Caki2 (cell line): ENCODE measurements around the gene ROBO3. TPM values are rescaled to one million over a fixed set of nuclear protein-coding genes. Genes with fewer than 3 reads are reported as not detected.

Experiments
- DNase-seq: peaks from one replicate; pipeline ENCODE4 v3.0.0-alpha.2; 2015; ENCODE audit warnings: low read depth
- in situ Hi-C: cut with HindIII; loops from 2 replicates; pipeline ENCODE4 v1.10.0; 2016; ENCODE audit warnings: low sequenced_read_pairs, low pct_unique_long_range_greater_than_20kb, mixed read lengths
- total RNA-seq: library from RNA; depleted of rRNA; stranded (reverse); fragments of >200 nt; shearing (Covaris generic); gene quantifications from 2 replicates; pipeline ENCODE4 v1.2.3, GENCODE V29; 2014; ENCODE audit warnings: low replicate concordance

ROBO3 gene
- total RNA-seq, 1 experiment from 2014 or later: 15.2 TPM

- in situ Hi-C loops: no loop called here
- no peak for DNase-seq
Measured at GRCh38 chr11:124884869-124885479, 19.7 kb downstream of the ROBO3 start.

GRCh38 chr11:124886476-124886875 is 21.2 kb downstream of the ROBO3 start:
- no peak for DNase-seq
- in situ Hi-C loops: no loop called here

- in situ Hi-C loops: no loop called here
- no peak for DNase-seq
Measured at GRCh38 chr11:124886978-124887666, 21.9 kb downstream of the ROBO3 start.

DNA sequence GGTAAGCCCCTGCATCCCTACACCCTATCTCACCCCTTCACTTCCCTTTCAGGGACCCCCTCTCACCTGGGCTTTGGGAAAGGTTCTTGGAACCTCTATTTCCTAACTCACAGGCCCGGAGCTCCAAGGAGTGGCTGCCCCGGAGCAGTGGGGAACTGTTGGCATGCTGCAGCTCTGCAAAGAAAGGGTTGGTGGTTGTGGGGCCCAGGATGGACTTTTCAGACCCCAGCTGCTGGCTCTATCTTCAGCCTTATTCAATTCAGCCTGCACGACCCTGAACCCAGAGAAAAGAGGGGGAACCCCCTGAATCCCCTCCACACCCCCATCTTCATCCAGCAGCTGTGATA is 22.4 kb downstream of the ROBO3 start:
- DNase-seq: no peak
- in situ Hi-C loops: no loop called here

DNA sequence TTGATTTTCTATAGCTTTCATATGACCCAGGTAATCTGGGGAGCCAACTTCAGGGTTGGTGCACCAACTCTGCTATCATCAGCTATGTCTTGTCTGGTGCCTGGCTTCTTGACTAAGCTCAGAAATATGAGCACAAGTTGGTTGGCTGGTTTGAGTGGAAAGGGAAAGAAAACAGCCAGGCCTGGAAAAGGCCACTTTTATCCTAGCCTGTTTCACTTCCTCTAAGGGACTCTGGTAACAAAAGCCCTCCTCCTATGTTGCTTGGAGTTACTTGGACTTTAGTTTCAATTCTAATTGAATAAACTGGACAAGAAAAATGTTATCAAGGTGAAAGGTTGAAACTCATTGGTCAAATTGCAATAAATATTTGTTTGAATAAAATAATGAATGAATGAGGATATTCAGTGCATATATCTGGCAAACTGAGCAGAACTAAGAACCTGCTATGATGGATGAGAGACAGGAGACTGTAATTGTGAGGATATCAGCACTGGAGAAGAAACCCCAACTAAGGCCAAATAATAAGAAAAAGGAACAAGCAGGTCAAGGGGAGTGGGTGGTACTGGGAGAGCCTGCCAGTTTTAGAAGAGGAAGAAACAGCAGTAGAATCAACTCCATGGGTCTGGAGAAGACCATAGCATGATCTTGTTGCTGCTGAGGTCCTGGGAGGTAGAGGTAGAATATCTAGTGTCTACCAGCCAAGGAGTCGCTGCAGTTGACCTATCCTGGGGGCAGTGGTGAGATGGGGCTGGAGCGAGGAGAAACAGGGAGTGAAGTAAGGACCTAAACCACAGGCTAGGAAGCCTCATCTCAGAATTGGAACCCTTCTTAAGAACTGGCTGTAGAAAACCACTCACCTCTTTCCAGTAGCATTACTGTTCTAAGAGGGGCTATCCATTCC is 24.2 kb downstream of the ROBO3 start:
- no peak for DNase-seq
- in situ Hi-C loops: no loop called here

GRCh38 chr11:124890151-124890550 is 24.9 kb downstream of the ROBO3 start:
- in situ Hi-C loops: no loop called here
- no peak for DNase-seq

DNA sequence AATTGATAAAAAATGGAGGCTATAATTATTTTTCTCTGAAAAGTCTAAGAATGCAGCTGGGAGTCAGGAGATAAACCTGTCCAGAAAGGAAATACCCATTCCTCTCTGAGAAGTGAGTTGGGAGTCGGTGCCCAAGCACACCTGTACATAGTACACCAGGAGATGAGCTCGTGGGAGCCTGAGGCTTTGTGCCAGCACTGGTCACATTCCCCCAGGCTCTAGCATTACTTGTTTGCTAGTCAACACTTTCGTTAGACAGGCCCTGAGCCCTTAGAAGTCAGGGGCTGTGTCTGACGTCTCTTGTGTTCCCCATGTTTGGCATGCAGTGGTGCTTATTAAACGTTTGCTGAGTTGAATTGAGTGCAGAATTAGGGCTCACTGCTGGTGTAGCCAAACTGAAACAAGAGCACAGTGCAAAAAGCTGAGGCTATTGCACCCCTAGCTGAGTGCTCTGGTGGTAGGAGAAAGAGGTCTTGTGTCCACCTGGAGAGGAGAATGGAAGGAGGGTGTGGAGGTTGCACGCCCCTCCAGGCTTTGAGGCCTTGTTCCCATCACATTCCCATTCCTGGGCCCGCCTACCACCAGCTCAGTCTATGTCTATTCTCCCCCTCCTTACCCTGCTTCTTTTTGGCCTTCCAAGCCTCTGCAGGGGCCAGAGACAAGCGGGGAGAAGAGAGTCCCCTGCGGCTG is 25.6 kb downstream of the ROBO3 start:
- in situ Hi-C loops: no loop called here
- DNase-seq: no peak

GRCh38 chr11:124891373-124891861 is 26.2 kb downstream of the ROBO3 start:
- no peak for DNase-seq
- in situ Hi-C loops: no loop called here

DNA sequence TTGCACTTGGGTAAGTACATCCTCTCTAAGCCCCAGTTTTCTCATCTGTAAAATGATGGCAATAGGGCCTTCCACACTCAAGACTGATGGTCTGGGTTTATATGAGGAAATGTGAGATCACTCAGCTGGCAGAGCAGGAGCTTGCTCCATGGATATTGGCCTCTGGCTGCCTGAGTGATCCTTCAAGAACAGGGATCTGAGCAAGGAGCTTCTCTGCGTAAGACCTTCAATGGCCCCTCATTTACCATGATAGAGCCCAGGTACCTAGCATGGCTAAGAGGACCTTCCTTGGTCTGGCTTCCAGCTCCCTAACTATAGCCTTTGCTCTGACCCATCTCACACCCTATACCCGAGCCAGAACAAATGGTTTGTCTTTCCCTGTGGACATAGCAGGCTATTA is 26.9 kb downstream of the ROBO3 start:
- DNase-seq: no peak
- in situ Hi-C loops: no loop called here

GRCh38 chr11:124892750-124893454 is 27.7 kb downstream of the ROBO3 start:
- in situ Hi-C loops: no loop called here
- DNase-seq: no peak

DNA sequence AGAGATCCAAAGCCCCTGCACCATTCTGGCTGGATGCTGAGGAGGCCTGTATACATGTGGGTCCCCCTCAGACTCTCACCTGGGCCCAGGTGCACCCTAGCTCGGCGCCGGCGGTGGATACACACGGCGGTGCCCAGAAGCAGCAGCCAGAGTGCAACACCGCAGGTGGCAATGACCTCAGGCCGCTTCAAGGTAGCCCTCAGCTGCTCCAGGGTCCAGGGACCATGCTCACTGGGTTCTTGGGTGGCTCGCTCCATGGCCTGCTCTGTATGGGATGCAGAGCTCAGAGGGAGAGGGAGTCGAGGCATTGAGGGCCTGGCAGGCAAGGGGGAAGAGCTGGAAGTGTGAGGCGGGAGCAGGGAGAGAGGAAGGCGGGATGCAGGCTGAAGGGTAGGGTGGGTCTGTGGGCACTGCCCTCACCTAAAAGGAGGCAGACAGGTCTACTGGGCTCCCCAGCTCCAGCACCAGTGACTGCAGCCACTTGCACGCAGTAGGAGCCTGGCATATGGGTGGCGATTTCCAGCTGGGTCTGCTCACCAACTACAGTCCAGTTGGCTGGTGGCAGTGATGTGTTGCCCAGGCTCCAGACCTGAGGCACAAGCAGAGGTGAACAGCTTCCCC is 28.7 kb downstream of the ROBO3 start:
- in situ Hi-C loops: no loop called here
- no peak for DNase-seq

GRCh38 chr11:124894606-124895430 is 29.6 kb downstream of the ROBO3 start:
- in situ Hi-C loops: no loop called here
- DNase-seq: no peak

DNA sequence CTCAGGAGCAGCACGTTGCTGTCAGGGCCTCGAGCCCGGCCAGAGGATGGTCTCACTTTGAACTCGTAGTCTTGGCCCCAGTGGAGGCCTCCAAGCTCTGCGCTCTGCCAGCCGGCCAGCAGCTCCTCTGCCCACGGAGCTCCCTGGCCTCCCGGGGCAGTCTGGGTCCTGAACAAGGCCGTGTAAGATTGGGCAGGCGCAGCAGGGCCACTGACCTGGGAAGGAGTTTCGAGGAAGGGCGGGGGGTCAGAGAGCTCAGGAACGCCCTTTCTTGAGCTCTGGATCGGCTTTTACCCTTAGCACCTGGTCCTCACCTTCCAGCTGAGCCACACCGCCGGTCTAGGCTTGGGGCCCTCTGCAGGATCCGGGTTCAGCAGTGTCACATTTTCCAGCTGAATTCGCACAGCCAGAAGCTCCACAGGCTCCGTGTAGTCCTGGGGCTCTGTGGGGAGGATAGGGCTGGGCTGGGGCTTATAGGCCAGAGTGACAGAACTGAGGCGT is 30.3 kb downstream of the ROBO3 start:
- no peak for DNase-seq
- in situ Hi-C loops: no loop called here

- no peak for DNase-seq
- in situ Hi-C loops: no loop called here
Measured at GRCh38 chr11:124896071-124896750, 31.0 kb downstream of the ROBO3 start.

DNA sequence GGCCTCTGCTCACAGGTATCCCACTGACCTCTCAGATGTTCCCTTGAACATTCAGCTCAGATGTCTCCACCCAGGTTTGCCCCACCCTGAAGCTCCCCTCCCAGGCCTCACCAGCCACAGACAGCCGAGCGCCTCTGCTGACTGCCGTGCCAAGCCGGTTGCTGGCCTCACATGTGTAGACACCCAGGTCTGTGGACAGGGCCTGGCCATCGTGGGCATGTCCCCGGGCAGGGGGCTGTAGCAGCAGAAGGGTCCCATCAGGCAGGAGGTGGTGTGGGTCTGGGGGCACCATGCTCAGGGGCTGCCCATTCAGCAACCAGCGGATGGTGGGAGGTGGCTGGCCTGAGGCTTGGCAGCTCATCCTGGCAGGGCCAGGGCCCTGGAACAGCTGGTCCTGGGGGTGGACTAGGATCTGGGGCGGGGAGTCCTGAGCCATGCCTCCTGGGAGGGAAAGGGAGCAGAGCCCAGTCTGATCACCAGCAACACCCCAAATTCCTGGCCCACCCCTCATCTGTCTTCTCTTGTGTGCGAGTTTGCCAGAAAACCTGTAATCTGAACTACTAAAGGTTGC is 31.7 kb downstream of the ROBO3 start:
- in situ Hi-C loops: no loop called here
- no peak for DNase-seq

DNA sequence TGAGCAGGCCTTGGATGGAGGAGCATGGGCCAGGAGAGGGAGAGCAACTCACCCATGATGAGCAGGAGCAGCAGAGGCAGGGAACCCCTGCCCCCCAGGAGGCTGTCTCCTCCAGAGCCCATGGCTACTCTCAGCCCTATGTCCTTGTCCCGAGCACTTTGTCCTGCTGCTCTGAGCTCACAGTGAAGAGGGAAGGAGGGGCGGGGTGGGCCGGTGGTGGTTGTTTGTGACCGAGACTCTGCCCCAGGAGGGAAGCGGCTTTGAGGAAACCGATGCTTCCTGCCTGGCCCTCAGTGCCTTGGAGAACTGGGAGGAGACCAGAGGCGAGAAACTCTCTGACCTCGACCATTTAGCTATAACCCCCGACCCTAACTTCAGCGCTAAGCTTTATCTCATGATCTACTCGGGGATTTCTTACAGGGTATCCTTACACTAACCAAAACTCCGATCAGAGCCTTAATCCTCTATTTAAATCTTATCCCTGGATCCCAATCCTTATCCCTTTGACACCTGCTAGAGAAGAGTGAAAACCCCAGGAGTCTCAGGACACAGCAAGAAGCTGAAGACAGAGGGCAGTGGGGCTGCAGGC is 32.5 kb downstream of the ROBO3 start, which contains the start of gene ROBO4:
Gene ROBO4, minus strand, starts transcription at position 192 of the 589 bp plus-strand sequence. Its CDS starts 70 bp downstream, at position 122.
- no peak for DNase-seq
- in situ Hi-C loops: no loop called here
